ENCODE data around the gene PPIP5K1. TPM values are rescaled to one million over a fixed set of nuclear protein-coding genes. Genes with fewer than 3 reads are reported as not detected.

PPIP5K1 gene
- total and polyA plus RNA-seq, 9 of the 15 experiments (the other 6 are each of a cell fraction or from before 2014, with no cell fraction given), result 2.5 to 74.6 (median 35.1) TPM

DNA sequence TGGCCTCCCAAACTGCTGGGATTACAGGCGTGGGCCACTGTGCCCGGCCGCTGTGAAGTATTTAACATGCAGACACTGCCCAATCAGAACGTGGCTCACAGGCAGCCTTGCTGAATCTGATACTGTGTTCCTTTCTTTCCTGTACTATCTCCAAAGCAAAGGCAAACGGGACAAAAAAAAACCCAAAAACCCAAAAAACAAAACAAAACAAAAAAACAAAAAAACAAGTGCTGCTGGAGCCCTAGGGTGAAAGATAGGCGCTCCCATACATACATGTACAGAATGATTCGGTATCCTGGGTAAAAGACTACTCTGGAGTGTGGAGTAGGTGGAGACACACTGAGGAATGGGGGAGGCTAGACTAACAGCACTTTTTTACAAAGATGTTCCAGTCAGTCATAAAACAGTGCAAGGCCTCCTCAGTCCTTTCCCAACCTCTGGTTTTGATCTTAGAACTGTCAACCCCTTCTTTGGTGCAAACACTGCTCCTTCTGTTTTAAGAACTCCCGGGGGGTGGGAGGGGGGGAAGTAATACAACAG is 80.3 kb downstream of the PPIP5K1 start (continued):
- TF ChIP-seq, protein P1, sequence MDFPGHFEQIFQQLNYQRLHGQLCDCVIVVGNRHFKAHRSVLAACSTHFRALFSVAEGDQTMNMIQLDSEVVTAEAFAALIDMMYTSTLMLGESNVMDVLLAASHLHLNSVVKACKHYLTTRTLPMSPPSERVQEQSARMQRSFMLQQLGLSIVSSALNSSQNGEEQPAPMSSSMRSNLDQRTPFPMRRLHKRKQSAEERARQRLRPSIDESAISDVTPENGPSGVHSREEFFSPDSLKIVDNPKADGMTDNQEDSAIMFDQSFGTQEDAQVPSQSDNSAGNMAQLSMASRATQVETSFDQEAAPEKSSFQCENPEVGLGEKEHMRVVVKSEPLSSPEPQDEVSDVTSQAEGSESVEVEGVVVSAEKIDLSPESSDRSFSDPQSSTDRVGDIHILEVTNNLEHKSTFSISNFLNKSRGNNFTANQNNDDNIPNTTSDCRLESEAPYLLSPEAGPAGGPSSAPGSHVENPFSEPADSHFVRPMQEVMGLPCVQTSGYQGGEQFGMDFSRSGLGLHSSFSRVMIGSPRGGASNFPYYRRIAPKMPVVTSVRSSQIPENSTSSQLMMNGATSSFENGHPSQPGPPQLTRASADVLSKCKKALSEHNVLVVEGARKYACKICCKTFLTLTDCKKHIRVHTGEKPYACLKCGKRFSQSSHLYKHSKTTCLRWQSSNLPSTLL (IDR thresholded peaks at IDR 0.05), result no peak
- TF ChIP-seq HMG20A (CRISPR knock-in tag; conservative IDR thresholded peaks at IDR 0.05) (no peak), ZNF766 (CRISPR knock-in tag; conservative IDR thresholded peaks at IDR 0.05) (no peak), FOXA1 (IDR thresholded peaks at IDR 0.05; ENCODE audit: borderline replicate concordance) (no peak), U2AF2 (optimal IDR thresholded peaks at IDR 0.05; ENCODE audit: low read depth, low read length) (no peak), EGR1 (conservative IDR thresholded peaks at IDR 0.05) (no peak), TBP (optimal IDR thresholded peaks at IDR 0.05; ENCODE audit: low read depth, low read length) (no peak), HMG20B (CRISPR knock-in tag; IDR thresholded peaks at IDR 0.05) (no peak), L3MBTL2 (IDR thresholded peaks at IDR 0.05) (no peak), MBD2 (IDR thresholded peaks at IDR 0.05; ENCODE audit: borderline replicate concordance, low read depth) (no peak), XRCC5 (IDR thresholded peaks at IDR 0.05; ENCODE audit: low read depth, low read length) (no peak), ARID2 (IDR thresholded peaks at IDR 0.05) (peak; percentile 53; the same call in 1 of the 2 replicates), CCAR2 (IDR thresholded peaks at IDR 0.05; ENCODE audit: low read depth, low read length) (no peak), MECOM (CRISPR knock-in tag; IDR thresholded peaks at IDR 0.05) (no peak), HNRNPH1 (optimal IDR thresholded peaks at IDR 0.05; ENCODE audit: low read depth, low read length) (no peak), CEBPB (tag; IDR thresholded peaks at IDR 0.05) (no peak), MCM5 (IDR thresholded peaks at IDR 0.05; ENCODE audit: low read depth) (no peak), NONO (IDR thresholded peaks at IDR 0.05; ENCODE audit: low read depth in 2 of 2, low read length in 1 of 2) (no peak), ZNF778 (CRISPR knock-in tag; IDR thresholded peaks at IDR 0.05) (no peak)
- TF ChIP-seq, protein P2, sequence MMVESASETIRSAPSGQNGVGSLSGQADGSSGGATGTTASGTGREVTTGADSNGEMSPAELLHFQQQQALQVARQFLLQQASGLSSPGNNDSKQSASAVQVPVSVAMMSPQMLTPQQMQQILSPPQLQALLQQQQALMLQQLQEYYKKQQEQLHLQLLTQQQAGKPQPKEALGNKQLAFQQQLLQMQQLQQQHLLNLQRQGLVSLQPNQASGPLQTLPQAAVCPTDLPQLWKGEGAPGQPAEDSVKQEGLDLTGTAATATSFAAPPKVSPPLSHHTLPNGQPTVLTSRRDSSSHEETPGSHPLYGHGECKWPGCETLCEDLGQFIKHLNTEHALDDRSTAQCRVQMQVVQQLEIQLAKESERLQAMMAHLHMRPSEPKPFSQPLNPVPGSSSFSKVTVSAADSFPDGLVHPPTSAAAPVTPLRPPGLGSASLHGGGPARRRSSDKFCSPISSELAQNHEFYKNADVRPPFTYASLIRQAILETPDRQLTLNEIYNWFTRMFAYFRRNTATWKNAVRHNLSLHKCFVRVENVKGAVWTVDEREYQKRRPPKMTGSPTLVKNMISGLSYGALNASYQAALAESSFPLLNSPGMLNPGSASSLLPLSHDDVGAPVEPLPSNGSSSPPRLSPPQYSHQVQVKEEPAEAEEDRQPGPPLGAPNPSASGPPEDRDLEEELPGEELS (CRISPR knock-in tag; IDR thresholded peaks at IDR 0.05; ENCODE audit: borderline replicate concordance), result no peak
- TF ChIP-seq, protein P3, sequence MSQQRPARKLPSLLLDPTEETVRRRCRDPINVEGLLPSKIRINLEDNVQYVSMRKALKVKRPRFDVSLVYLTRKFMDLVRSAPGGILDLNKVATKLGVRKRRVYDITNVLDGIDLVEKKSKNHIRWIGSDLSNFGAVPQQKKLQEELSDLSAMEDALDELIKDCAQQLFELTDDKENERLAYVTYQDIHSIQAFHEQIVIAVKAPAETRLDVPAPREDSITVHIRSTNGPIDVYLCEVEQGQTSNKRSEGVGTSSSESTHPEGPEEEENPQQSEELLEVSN (IDR thresholded peaks at IDR 0.05; ENCODE audit: borderline replicate concordance in 1 of 2, extremely low read depth in 1 of 2, insufficient read depth in 1 of 2, insufficient read length in 1 of 2, low read depth in 1 of 2, low read length in 1 of 2, poor library complexity in 1 of 2, severe bottlenecking in 1 of 2), result no peak
- TF ChIP-seq, protein P4, sequence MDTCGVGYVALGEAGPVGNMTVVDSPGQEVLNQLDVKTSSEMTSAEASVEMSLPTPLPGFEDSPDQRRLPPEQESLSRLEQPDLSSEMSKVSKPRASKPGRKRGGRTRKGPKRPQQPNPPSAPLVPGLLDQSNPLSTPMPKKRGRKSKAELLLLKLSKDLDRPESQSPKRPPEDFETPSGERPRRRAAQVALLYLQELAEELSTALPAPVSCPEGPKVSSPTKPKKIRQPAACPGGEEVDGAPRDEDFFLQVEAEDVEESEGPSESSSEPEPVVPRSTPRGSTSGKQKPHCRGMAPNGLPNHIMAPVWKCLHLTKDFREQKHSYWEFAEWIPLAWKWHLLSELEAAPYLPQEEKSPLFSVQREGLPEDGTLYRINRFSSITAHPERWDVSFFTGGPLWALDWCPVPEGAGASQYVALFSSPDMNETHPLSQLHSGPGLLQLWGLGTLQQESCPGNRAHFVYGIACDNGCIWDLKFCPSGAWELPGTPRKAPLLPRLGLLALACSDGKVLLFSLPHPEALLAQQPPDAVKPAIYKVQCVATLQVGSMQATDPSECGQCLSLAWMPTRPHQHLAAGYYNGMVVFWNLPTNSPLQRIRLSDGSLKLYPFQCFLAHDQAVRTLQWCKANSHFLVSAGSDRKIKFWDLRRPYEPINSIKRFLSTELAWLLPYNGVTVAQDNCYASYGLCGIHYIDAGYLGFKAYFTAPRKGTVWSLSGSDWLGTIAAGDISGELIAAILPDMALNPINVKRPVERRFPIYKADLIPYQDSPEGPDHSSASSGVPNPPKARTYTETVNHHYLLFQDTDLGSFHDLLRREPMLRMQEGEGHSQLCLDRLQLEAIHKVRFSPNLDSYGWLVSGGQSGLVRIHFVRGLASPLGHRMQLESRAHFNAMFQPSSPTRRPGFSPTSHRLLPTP (IDR thresholded peaks at IDR 0.05; ENCODE audit: borderline replicate concordance, extremely low read depth, insufficient read length), result no peak

Data from K562 (cell line).